ENCODE results near the gene ZBTB7C. TPM values are rescaled to one million over a fixed set of nuclear protein-coding genes. Genes with fewer than 3 reads are reported as not detected.
A peak's percentile ranks its signal among the peaks of the same experiment; 100 is the strongest.

Gene ZBTB7C
- total and polyA plus RNA-seq, 2 experiments from 2014 or later, result 2.3 to 5.5 TPM

GRCh38 chr18:48100165-48100575 is 309.0 kb downstream of the ZBTB7C start:
- Histone ChIP-seq H3K4me1 (ENCODE audit: low read depth) (peaks cover 12% of the 10 kb centered on the region), H3K9me3 (ENCODE audit: low read depth) (no peaks in the 10 kb centered on the region), H3K27me3 (no peaks in the 10 kb centered on the region), H3K4me3 (no peak overlapping the region), H3K36me3 (no peaks in the 10 kb centered on the region), H3K27ac (no peak overlapping the region)
- TF ChIP-seq CTCF (IDR thresholded peaks at IDR 0.05; ENCODE audit: low read depth, low read length), result no peak
- DNase-seq (ENCODE audit: low read depth in 1 of 2, low spot score in 1 of 2), result peak in 1 of 2 donors; percentile 22

GRCh38 chr18:48099481-48100164 is 309.6 kb downstream of the ZBTB7C start:
- peak in 1 of 2 donors; percentile 34 for DNase-seq (ENCODE audit: low read depth in 1 of 2, low spot score in 1 of 2)
- Histone ChIP-seq H3K27ac (no peak overlapping the region), H3K27me3 (no peaks in the 10 kb centered on the region), H3K9me3 (ENCODE audit: low read depth) (no peaks in the 10 kb centered on the region), H3K4me1 (ENCODE audit: low read depth) (peaks cover 12% of the 10 kb centered on the region), H3K4me3 (no peak overlapping the region), H3K36me3 (no peaks in the 10 kb centered on the region)
- TF ChIP-seq CTCF (IDR thresholded peaks at IDR 0.05; ENCODE audit: low read depth, low read length), result no peak

- Histone ChIP-seq H3K4me3 (no peak overlapping the region), H3K9me3 (ENCODE audit: low read depth) (no peaks in the 10 kb centered on the region), H3K27me3 (no peaks in the 10 kb centered on the region), H3K27ac (no peak overlapping the region), H3K36me3 (no peaks in the 10 kb centered on the region), H3K4me1 (ENCODE audit: low read depth) (peaks cover 12% of the 10 kb centered on the region)
- DNase-seq (ENCODE audit: low read depth in 1 of 2, low spot score in 1 of 2), result no peak
- no peak for TF ChIP-seq CTCF (IDR thresholded peaks at IDR 0.05; ENCODE audit: low read depth, low read length)
Measured at GRCh38 chr18:48098538-48098937, 310.6 kb downstream of the ZBTB7C start.

- no peak for TF ChIP-seq CTCF (IDR thresholded peaks at IDR 0.05; ENCODE audit: low read depth, low read length)
- H3K4me3 ChIP-seq, result no peak overlapping the region
- no peak for DNase-seq (ENCODE audit: low read depth in 1 of 2, low spot score in 1 of 2)
- no peaks in the 10 kb centered on the region for H3K36me3 ChIP-seq
- H3K4me1 ChIP-seq (ENCODE audit: low read depth), result peaks cover 12% of the 10 kb centered on the region
- no peaks in the 10 kb centered on the region for H3K27me3 ChIP-seq
- no peaks in the 10 kb centered on the region for H3K9me3 ChIP-seq (ENCODE audit: low read depth)
- H3K27ac ChIP-seq, result no peak overlapping the region
Measured at GRCh38 chr18:48098007-48098406, 311.2 kb downstream of the ZBTB7C start.

GRCh38 chr18:48095726-48096125 is 313.5 kb downstream of the ZBTB7C start:
- no peak for DNase-seq (ENCODE audit: low read depth in 1 of 2, low spot score in 1 of 2)
- Histone ChIP-seq H3K4me1 (ENCODE audit: low read depth) (peaks cover 12% of the 10 kb centered on the region), H3K27ac (no peak overlapping the region), H3K27me3 (no peaks in the 10 kb centered on the region), H3K4me3 (no peak overlapping the region), H3K36me3 (no peaks in the 10 kb centered on the region), H3K9me3 (ENCODE audit: low read depth) (no peaks in the 10 kb centered on the region)
- no peak for TF ChIP-seq CTCF (IDR thresholded peaks at IDR 0.05; ENCODE audit: low read depth, low read length)

Measured in cardiac muscle cell (in vitro differentiated cells and primary cell).